ENCODE results near the gene NKTR. TPM values are rescaled to one million over a fixed set of nuclear protein-coding genes. Genes with fewer than 3 reads are reported as not detected.
"Not testable (repeated sequence)": the region's sequence is repeated elsewhere in the genome, so short reads cannot be mapped to it uniquely, and the experiment has no call there.

Gene NKTR
- total and polyA plus RNA-seq, 9 donors, result 26.2 to 114 (median 79.8) TPM

DNA sequence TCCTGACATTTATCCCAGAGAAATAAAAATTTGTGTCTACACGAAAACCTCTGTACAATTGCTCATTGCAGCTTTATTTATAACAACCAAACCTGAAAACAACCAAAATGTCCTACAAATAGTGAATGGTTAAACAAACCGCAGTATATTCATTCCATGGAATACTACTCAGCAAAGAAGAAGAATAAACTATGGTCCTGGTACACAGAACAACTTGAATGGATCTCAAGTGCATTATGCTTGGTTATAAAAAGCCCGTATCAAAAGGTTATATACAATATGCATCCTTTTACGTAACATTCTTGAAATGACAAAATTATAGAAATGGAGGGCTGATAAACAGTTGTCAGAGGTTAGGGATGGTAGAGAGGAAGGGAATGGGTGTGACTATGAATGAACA is 22.4 kb upstream of the NKTR start:
- no peaks in the 10 kb centered on the region for H3K9me3 ChIP-seq
- H3K27ac ChIP-seq, result no peak overlapping the region
- WGBS, 3 donors, result 96 to 97% (median 97%) methylated on average over 4 of the region's 4 CpGs
- H3K27me3 ChIP-seq, result no peaks in the 10 kb centered on the region
- intact Hi-C loops (cut with DNase I), result no loop called here
- H3K4me1 ChIP-seq (ENCODE audit: insufficient read depth), result peaks cover 3% of the 10 kb centered on the region
- H3K36me3 ChIP-seq, result no peaks in the 10 kb centered on the region
- no peak overlapping the region for H3K4me3 ChIP-seq
- DNase-seq, result no peak
- no peak for TF ChIP-seq POLR2A (IDR thresholded peaks at IDR 0.05)
- no peak for TF ChIP-seq EP300 (IDR thresholded peaks at IDR 0.05)
- TF ChIP-seq, protein P1, sequence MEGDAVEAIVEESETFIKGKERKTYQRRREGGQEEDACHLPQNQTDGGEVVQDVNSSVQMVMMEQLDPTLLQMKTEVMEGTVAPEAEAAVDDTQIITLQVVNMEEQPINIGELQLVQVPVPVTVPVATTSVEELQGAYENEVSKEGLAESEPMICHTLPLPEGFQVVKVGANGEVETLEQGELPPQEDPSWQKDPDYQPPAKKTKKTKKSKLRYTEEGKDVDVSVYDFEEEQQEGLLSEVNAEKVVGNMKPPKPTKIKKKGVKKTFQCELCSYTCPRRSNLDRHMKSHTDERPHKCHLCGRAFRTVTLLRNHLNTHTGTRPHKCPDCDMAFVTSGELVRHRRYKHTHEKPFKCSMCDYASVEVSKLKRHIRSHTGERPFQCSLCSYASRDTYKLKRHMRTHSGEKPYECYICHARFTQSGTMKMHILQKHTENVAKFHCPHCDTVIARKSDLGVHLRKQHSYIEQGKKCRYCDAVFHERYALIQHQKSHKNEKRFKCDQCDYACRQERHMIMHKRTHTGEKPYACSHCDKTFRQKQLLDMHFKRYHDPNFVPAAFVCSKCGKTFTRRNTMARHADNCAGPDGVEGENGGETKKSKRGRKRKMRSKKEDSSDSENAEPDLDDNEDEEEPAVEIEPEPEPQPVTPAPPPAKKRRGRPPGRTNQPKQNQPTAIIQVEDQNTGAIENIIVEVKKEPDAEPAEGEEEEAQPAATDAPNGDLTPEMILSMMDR (IDR thresholded peaks at IDR 0.05), result no peak

- WGBS, 3 donors, result 94 to 97% (median 95%) methylated on average over 4 of the region's 4 CpGs
- H3K4me1 ChIP-seq (ENCODE audit: insufficient read depth); intact Hi-C loops (cut with DNase I): not testable (repeated sequence)
Observed at GRCh38 chr3:42579346-42579745, 21.1 kb upstream of the NKTR start.

DNA sequence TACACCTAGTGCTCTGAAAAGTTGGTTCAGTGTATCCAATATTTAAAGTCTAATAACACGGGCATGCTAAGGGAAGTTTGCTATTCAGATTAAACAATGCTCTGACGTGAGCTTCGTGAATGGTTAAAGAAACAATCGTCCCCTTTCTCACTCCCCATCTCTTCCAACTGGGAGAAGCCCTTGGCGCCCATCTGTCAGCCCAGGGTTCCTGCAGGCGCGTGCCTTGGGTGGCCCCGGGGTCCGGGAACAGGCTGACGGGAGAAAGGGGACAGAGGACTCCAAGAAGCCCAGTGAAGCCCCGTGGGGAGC is 19.1 kb upstream of the NKTR start:
- intact Hi-C loops (cut with DNase I), result loop anchor here in 1 of 4 donors (2.0 to 10.0 kb wide), 2 partner anchors 21 to 163 kb away; no protein-coding TSS in a partner anchor
- Histone ChIP-seq H3K27ac (peak overlapping the region; percentile 82 to 83), H3K36me3 (no peaks in the 10 kb centered on the region), H3K4me3 (peak overlapping the region; percentile 98), H3K4me1 (ENCODE audit: insufficient read depth) (peaks cover 3% of the 10 kb centered on the region), H3K9me3 (no peaks in the 10 kb centered on the region), H3K27me3 (no peaks in the 10 kb centered on the region)
- DNase-seq, result no peak
- no peak for TF ChIP-seq POLR2A (IDR thresholded peaks at IDR 0.05)
- TF ChIP-seq, protein P1 (IDR thresholded peaks at IDR 0.05), result no peak
- TF ChIP-seq EP300 (IDR thresholded peaks at IDR 0.05), result no peak
- WGBS, 3 donors, result 0 to 2% (median 0%) methylated on average over 11 of the region's 11 CpGs

More at GRCh38 chr3:42579346-42579745, 21.1 kb upstream of the NKTR start:
- H3K4me3 ChIP-seq, DNase-seq, H3K36me3 ChIP-seq, H3K27ac ChIP-seq, H3K27me3 ChIP-seq, H3K9me3 ChIP-seq: not testable (repeated sequence)

- Histone ChIP-seq H3K4me1 (ENCODE audit: insufficient read depth) (peaks cover 3% of the 10 kb centered on the region), H3K27me3 (no peaks in the 10 kb centered on the region), H3K9me3 (no peaks in the 10 kb centered on the region), H3K4me3 (peak within 1 kb of the TSS; percentile 98), H3K36me3 (no peaks in the 10 kb centered on the region), H3K27ac (peak within 1 kb of the TSS; percentile 82 to 83)
- intact Hi-C loops (cut with DNase I), result loop anchor here in 1 of 4 donors (2.0 to 10.0 kb wide), 2 partner anchors 21 to 163 kb away; no protein-coding TSS in a partner anchor
- DNase-seq, result peak; percentile 94 to 96 (median 95)
- 0% methylated on average over 68 to 77 of the region's 77 CpGs for WGBS, 3 donors
- TF ChIP-seq EP300 (IDR thresholded peaks at IDR 0.05) (no peak), POLR2A (IDR thresholded peaks at IDR 0.05) (peak; percentile 85)
- TF ChIP-seq, protein P1 (IDR thresholded peaks at IDR 0.05), result no peak
Observed at GRCh38 chr3:42581709-42582473, 18.6 kb upstream of the NKTR start, which contains the start of gene SEC22C. Gene SEC22C, minus strand, starts transcription at chr3:42581967. Its CDS starts 12,921 bp downstream, at chr3:42569046.

DNA sequence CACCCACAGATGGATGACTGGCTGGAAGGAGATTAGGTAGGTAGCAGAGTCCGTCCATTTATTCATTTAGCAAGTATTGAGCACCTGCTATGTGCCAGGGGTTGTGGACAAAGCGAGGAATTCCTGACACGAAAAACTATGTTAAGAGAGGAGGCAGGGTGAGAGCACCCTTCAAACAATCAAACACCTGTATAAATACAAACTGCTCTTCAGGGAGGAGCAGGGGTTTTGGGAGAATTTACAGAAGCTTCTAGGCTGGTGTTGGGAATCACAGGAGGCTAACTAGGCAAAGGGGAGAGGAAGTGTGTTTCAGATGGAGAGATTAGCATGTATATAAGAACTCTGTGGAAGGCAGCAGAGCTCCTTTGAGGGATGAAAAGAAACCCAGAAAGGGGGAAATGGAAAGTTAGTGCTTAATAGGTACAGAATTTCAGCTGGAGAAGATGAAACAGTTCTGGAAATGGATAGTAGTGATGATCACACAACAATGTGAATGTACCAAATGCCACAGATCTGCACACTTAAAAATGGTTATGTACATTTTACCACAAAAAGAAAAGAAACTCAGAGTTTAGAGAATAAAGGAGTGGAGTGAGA is 17.9 kb upstream of the NKTR start:
- 1 to 4% (median 4%) methylated on average over 3 of the region's 3 CpGs for WGBS, 3 donors
- H3K36me3 ChIP-seq, result no peaks in the 10 kb centered on the region
- H3K27ac ChIP-seq, result peak overlapping the region; percentile 82 to 83
- H3K4me3 ChIP-seq, result peak overlapping the region; percentile 98
- intact Hi-C loops (cut with DNase I), result loop anchor here in 1 of 4 donors (10.0 kb wide), 1 partner anchor 162 kb away; no protein-coding TSS in a partner anchor
- H3K4me1 ChIP-seq (ENCODE audit: insufficient read depth), result peaks cover 3% of the 10 kb centered on the region
- no peaks in the 10 kb centered on the region for H3K9me3 ChIP-seq
- H3K27me3 ChIP-seq, result no peaks in the 10 kb centered on the region
- no peak for DNase-seq
- TF ChIP-seq, protein P1 (IDR thresholded peaks at IDR 0.05), result no peak
- TF ChIP-seq POLR2A (IDR thresholded peaks at IDR 0.05) (no peak), EP300 (IDR thresholded peaks at IDR 0.05) (no peak)
